HPDE6-E6E7 (cell line): ENCODE measurements around the gene ZNF337.
"Not testable (repeated sequence)": the region's sequence is repeated elsewhere in the genome, so short reads cannot be mapped to it uniquely, and the experiment has no call there.

Experiments used
- DNase-seq: peaks from one replicate; pipeline ENCODE4 v3.0.0; 2011; ENCODE audit warnings: missing footprints; ENCODE audit errors: extremely low spot score

The ZNF337 gene

DNA sequence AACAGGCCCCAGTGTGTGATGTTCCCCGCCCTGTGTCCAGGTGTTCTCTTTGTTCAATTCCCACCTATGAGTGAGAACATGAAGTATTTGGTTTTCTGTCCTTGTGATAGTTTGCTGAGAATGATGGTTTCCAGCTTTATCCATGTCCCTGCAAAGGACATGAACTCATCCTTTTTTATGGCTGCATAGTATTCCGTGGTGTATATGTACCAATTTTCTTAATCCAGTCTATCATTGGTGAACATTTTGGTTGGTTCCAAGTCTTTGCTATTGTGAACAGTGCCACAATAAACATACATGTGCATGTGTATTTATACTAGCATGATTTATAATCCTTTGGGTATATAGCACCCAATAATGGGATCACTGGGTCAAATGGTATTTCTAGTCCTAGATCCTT is 66.0 kb downstream of the ZNF337 start:
- DNase-seq = not testable (repeated sequence)

DNA sequence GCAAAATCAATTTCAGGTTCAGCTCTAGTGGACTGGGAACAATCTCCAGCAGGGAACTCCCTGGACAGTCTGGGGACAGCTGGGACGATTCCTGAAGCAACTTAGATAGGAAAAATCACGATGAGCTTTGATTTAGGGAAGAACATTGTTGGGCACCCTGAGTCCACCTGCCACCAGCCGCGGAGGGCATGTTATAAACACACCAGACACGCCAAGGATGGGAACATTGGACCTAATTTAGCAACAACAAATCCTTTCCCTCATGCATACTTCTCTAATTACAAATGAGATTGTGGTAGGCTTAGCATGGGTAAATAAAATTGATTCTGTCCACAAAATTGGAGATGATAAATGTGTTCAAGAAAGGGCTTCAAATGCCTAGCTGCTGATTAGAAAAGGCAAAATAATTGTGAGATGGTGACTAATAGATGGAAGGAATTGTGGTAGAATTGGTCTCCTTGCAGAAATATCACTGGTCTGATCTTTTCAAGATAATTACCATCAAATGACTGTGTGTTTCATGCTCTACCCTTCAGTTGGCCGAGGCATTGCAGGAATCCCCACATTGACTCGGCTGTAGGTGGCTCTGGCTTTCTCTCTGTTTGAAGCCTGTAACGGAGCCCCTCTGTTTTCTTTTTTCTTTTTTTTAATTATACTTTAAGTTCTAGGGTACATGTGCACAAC is 66.7 kb downstream of the ZNF337 start:
- DNase-seq = no peak

DNA sequence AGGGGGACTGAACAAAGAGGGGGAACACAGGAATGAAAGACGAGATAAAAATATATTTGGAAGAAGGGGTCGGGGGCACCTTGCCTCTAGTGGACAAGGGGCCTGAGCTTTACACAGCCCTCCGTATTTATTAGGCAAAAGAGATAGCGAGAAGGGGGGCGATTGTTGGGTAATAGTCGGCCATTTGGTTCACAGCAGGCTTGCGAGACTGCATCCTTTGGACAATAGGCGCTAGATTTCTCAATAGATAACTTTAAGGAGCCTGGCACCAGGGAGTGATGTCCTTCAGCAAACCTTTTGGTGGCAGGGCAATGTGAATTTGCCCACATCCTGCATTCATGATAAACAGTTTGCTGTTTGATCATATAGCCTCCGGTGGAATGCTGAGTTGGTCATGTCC is 69.9 kb downstream of the ZNF337 start:
- no peak for DNase-seq

DNA sequence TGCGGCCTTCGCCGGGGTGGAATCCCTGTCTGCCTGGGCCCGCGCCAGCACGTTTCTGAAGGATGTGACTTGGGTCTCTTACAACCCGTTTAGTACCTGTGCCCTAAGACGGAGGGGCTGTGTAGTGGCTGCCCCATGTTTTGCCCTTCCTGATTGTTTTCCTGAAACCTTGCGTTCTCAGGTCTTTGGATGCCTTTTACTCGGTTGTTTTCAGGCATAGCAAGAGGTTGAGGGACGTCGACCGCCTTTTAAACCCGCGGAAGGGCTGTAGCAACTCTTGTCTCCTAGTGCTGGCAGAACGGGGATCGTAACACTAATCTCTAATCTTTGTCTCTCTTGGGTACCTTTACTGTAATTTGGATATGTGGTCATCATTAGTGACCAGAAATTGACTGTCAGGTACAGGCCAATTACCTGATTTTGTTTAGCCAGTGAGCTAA is 72.1 kb downstream of the ZNF337 start:
- DNase-seq = no peak
